Loucy (cell line): ENCODE measurements around the gene RFFL.

Experiments used
- H2AFZ ChIP-seq: fragments of 200-600 bp; sonication (generic); 2 replicates; pipeline ENCODE4 v1.6.0; 2016; ENCODE audit warnings: antibody characterized with exemption, mild to moderate bottlenecking, low read length, moderate library complexity
- H3F3A ChIP-seq: fragments of 200-600 bp; 2 replicates; pipeline ENCODE4 v1.6.0; 2016; ENCODE audit warnings: antibody characterized with exemption, low read depth, mild to moderate bottlenecking
- H3K27me3 ChIP-seq: fragments of 200-600 bp; sonication (generic); 2 replicates; pipeline ENCODE4 v1.6.1; 2014; ENCODE audit warnings: low read length, mild to moderate bottlenecking; ENCODE audit not compliant: insufficient read depth, poor library complexity, severe bottlenecking
- H3K36me3 ChIP-seq: fragments of 200-600 bp; sonication (generic); 2 replicates; pipeline ENCODE4 v1.6.1; 2016; ENCODE audit warnings: low read length; ENCODE audit not compliant: insufficient read depth
- H3K4me1 ChIP-seq: fragments of 200-600 bp; sonication (generic); 2 replicates; pipeline ENCODE4 v1.5.1; 2014; ENCODE audit warnings: low read length, mild to moderate bottlenecking; ENCODE audit not compliant: insufficient read depth, poor library complexity, severe bottlenecking
- H3K4me2 ChIP-seq: fragments of 200-600 bp; sonication (generic); 2 replicates; pipeline ENCODE4 v1.6.0; 2014; ENCODE audit warnings: antibody characterized with exemption, low read length, low read depth, mild to moderate bottlenecking; ENCODE audit not compliant: poor library complexity, severe bottlenecking
- H3K4me3 ChIP-seq: fragments of 200-600 bp; sonication (generic); 2 replicates; pipeline ENCODE4 v1.5.1; 2014; ENCODE audit warnings: low read length, mild to moderate bottlenecking, mixed read lengths; ENCODE audit not compliant: poor library complexity, severe bottlenecking
- H3K79me2 ChIP-seq: fragments of 200-600 bp; sonication (generic); 2 replicates; pipeline ENCODE4 v1.6.1; 2014; ENCODE audit warnings: low read length; ENCODE audit not compliant: insufficient read depth
- H3K9ac ChIP-seq: fragments of 200-600 bp; sonication (generic); 2 replicates; pipeline ENCODE4 v1.6.0; 2014; ENCODE audit warnings: mild to moderate bottlenecking, low read depth, low read length, moderate library complexity; ENCODE audit not compliant: poor library complexity, severe bottlenecking
- H3K9me2 ChIP-seq: fragments of 200-600 bp; sonication (generic); replicated peaks from 2 replicates; pipeline ENCODE4 v1.6.1; 2016; ENCODE audit warnings: low read depth, low read length, mixed read lengths
- H3K9me3 ChIP-seq: fragments of 200-600 bp; sonication (generic); 2 replicates; pipeline ENCODE4 v1.6.1; 2014; ENCODE audit warnings: mild to moderate bottlenecking, antibody characterized with exemption, low read length, low read depth; ENCODE audit not compliant: insufficient read depth
- H4K20me1 ChIP-seq: fragments of 200-600 bp; sonication (generic); 2 replicates; pipeline ENCODE4 v1.6.0; 2014; ENCODE audit warnings: antibody characterized with exemption, low read length, mild to moderate bottlenecking; ENCODE audit not compliant: insufficient read depth, poor library complexity, severe bottlenecking
- EZH2phosphoT487 ChIP-seq: fragments of 200-600 bp; IDR thresholded peaks from 2 replicates; pipeline ENCODE4 v1.6.1; 2018; ENCODE audit warnings: antibody characterized with exemption, mild to moderate bottlenecking, moderate library complexity, borderline replicate concordance
- TF ChIP-seq, protein P1 (sequence below): fragments of 200-600 bp; sonication (generic); conservative IDR thresholded peaks from 2 replicates; pipeline ENCODE4 v1.5.1; 2014; ENCODE audit warnings: mild to moderate bottlenecking, antibody characterized with exemption, low read length

Gene RFFL

DNA sequence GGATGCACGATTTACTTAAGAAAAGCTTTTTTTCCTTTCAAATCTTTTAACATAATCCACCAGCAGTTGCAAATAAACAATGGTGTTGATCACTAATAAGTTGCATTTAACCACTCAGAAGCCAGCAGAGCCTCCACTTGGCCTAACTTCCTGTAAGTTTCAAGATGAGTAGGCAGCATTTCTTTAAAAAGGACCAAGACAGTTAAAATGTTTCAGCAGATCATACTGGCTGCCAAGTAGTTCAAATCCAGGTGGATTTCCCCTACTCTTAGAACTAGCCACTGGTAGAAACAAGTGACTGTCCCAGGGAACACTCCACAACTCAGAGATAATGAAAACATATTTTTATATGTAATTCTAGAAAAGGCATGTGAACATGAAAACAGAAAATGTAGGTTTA is 17.0 kb upstream of the RFFL start:
- Histone ChIP-seq H3K79me2 (peaks cover under 1% of the 10 kb centered on the region; the same call in 1 of the 2 replicates), H3K4me2 (peak overlapping the region; percentile 34)

DNA sequence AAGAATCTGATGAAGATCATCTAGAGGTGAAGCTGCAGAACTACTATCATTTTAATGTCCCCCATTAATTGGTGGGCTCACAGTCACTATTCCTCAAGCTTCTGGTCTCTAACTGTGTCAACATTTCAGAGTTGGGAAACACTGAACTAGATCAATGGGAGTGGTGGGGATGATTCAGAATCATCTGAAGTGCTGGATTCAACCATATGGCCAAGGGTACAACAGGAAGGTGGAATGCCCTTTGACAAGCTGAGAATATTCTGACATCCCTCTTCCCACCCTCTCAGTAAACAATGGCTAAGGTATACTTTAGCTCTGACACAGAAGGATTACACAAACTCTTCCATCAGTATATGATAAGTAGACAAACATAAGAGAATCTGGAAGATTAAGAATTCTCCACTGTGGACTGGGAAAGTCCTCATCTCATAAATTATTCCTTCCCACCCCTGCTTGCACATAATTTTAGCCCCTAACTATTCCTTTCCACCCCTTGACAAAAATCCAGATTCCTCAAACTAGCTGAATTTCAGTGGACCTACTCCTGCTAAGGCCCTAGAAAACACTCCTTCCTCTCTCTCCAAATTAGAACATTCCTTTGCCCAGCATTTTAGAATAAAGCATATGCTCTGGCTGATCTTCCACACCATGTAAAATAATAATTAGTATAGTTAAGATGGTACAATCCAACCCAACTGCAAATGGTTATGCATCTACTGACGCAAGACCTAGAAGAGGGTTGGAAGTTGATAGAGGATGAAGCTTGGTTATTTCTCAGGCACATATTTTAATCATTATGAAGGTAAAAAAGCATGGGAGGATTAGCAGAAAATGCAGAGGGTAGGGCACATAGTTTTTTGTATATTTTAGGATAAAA is 16.3 kb upstream of the RFFL start:
- Histone ChIP-seq H3K4me2 (peak overlapping the region; percentile 34), H3K9ac (peak overlapping the region; percentile 31), H3K27me3 (no peaks in the 10 kb centered on the region), H3K4me3 (peak overlapping the region; percentile 19), H3K36me3 (no peaks in the 10 kb centered on the region), H3K9me2 (no peaks in the 10 kb centered on the region), H3K4me1 (peaks cover 25% of the 10 kb centered on the region), H2AFZ (no peak overlapping the region; the same call in 1 of the 2 replicates), H4K20me1 (no peaks in the 10 kb centered on the region), H3K79me2 (no peaks in the 10 kb centered on the region; the same call in 1 of the 2 replicates), H3K9me3 (no peaks in the 10 kb centered on the region), H3F3A (no peaks in the 10 kb centered on the region; the same call in 1 of the 2 replicates)
- TF ChIP-seq EZH2phosphoT487 = no peak
- TF ChIP-seq, protein P1, sequence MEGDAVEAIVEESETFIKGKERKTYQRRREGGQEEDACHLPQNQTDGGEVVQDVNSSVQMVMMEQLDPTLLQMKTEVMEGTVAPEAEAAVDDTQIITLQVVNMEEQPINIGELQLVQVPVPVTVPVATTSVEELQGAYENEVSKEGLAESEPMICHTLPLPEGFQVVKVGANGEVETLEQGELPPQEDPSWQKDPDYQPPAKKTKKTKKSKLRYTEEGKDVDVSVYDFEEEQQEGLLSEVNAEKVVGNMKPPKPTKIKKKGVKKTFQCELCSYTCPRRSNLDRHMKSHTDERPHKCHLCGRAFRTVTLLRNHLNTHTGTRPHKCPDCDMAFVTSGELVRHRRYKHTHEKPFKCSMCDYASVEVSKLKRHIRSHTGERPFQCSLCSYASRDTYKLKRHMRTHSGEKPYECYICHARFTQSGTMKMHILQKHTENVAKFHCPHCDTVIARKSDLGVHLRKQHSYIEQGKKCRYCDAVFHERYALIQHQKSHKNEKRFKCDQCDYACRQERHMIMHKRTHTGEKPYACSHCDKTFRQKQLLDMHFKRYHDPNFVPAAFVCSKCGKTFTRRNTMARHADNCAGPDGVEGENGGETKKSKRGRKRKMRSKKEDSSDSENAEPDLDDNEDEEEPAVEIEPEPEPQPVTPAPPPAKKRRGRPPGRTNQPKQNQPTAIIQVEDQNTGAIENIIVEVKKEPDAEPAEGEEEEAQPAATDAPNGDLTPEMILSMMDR = no peak

More for the DNA sequence above, 17.0 kb upstream of the RFFL start:
- peak overlapping the region; percentile 19 for H3K4me3 ChIP-seq
- peak overlapping the region; percentile 31 for H3K9ac ChIP-seq
- no peaks in the 10 kb centered on the region for H4K20me1 ChIP-seq
- no peaks in the 10 kb centered on the region; the same call in 1 of the 2 replicates for H3F3A ChIP-seq
- no peaks in the 10 kb centered on the region for H3K9me2 ChIP-seq
- H3K4me1 ChIP-seq = peaks cover 28% of the 10 kb centered on the region
- H3K27me3 ChIP-seq = no peaks in the 10 kb centered on the region
- TF ChIP-seq, protein P1 = no peak
- no peak for TF ChIP-seq EZH2phosphoT487
- H2AFZ ChIP-seq = no peak overlapping the region; the same call in 1 of the 2 replicates
- no peaks in the 10 kb centered on the region for H3K36me3 ChIP-seq
- no peaks in the 10 kb centered on the region for H3K9me3 ChIP-seq

DNA sequence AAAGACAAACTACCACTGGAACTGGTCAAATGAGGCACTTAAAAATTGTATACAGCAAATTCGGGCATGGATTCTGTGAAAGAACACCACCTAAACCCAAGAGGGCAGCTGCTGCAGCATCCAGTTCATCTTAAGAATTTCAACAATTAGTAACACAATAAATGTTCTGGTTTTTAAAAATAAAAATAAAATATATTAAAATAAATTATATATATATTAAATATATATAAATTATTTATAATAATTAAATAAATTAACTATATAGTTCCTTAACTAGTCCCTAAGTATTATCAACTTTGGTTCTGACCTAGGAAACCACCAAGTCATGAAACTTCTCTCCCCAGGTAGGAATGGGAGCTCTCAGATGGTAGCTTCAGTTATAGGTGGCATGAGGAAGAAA is 13.4 kb upstream of the RFFL start:
- H3K36me3 ChIP-seq = no peaks in the 10 kb centered on the region
- H3K4me3 ChIP-seq = no peak overlapping the region
- peaks cover 21% of the 10 kb centered on the region for H3K4me1 ChIP-seq
- H2AFZ ChIP-seq = no peak overlapping the region
- H3F3A ChIP-seq = no peaks in the 10 kb centered on the region
- no peaks in the 10 kb centered on the region for H3K27me3 ChIP-seq
- no peak overlapping the region for H3K9ac ChIP-seq
- no peaks in the 10 kb centered on the region; the same call in 1 of the 2 replicates for H3K79me2 ChIP-seq
- no peak overlapping the region for H3K4me2 ChIP-seq
- H3K9me3 ChIP-seq = no peaks in the 10 kb centered on the region
- H3K9me2 ChIP-seq = no peaks in the 10 kb centered on the region
- TF ChIP-seq, protein P1 = no peak
- no peak for TF ChIP-seq EZH2phosphoT487
- no peaks in the 10 kb centered on the region for H4K20me1 ChIP-seq
